GM19395 (cell line): ENCODE results near the gene SNAP23.

Experiments
- ATAC-seq: cut with Tn5 transposase; IDR thresholded peaks from one replicate; pipeline ENCODE4 v1.9.1; 2021; ENCODE audit warnings: mild to moderate bottlenecking, moderate library complexity; ENCODE audit not compliant: unreplicated experiment

The SNAP23 gene

DNA sequence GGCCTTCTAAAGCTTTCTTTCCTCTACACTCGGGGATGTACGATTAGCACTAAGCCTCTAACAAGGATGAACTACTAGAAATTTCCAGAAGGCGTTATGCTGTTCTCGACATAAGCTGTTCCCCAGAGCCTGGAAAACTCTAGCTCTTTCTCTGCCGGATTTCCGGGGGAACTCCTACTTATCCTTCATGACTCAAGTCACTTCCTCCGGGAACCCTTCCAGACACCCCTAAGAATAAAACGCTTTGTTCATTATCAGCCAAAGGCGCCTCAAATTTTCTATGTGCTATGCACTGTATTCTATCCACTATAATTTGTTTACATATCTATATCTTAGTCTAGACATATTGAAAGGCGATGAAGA lies 455 bp upstream of the SNAP23 start:
- peak; percentile 2 for ATAC-seq

DNA sequence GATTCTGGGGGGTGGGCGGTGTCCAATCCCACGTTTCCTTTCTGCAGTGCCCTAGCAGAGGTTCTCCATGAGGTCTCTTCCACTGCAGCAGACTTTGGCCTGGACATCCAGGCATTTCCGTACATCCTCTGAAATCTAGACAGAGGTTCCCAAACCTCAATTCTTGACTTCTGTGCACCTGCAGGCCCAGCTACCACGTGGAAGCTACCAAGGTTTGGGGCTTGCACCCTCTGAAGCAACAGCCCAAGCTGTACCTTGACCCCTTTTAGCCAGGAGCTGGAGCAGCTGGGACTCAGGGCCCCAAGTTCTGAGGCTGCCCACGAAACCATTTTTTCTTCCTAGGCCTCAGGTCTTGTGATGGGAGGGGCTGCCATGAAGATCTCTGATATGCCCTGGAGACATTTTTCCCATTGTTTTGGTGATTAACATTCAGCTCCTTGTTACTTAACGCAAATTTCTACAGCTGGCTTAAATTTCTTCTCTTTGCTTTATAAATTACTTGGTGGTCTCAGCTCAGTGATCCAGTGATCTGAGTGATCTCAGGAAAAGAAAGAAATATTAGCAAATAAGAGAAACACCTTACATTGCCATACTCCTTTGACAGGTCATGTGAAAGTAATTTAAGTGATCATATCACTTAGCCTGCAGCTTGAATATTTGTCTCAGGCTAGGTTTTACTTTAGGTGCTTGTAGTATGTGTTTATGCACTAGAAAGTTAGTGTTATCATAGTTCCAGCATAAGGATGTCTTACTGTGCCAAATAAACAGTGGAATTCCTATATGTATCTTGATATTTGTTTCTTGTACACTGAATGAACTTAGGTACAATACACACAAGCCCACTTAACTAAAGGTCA lies 3.0 kb downstream of the SNAP23 start:
- no peak for ATAC-seq

DNA sequence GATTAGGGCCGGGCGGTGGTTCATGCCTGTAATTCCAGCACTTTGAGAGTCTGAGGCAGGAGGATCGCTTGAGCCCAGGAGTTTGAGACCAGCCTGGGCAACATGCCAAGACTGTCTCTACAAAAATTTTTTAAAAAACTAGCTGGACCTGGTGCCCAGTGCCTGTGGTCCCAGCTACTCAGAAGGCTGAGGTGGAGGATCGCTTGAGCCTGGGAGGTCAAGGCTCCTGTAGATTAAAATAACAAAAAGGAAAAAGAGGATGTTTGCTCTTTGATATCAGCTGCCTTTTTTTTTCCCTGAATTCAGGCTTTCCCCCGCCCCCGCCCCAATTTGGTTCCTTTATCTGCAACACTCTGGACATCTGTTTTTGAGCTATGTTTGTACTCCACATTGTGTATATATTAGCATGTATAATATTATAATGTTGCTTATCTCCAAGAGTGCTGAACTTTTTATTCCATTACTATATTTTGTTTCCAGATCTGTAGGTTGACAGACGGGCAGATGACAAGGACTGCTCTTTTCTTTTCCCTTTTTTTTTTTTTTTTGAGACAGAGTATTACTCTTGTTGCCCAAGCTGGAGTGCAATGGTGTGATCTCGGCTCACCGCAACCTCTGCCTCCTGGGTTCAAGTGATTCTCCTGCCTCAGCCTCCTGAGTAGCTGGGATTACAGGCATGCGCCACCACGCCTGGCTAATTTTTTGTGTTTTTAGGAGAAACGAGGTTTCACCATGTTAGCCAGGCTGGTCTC lies 4.6 kb downstream of the SNAP23 start:
- ATAC-seq: no peak

DNA sequence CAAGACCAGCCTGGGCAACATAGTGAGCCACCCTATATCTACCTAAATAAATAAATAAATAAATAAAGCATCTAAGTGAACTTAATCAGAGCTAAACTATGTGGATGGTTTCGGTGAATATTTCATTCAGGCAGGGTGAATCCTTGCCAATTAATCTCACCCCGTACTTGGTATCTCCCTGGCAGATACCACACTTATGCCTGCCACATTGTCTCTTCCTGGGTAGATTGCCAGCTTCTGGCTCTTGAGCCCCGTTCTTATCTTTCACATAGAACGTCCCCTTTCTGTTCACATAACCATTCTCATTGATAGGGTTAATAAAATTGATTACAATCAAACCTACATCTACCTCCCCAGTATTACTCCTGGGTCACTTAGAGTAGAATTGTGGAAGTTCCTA lies 7.0 kb downstream of the SNAP23 start:
- no peak for ATAC-seq

DNA sequence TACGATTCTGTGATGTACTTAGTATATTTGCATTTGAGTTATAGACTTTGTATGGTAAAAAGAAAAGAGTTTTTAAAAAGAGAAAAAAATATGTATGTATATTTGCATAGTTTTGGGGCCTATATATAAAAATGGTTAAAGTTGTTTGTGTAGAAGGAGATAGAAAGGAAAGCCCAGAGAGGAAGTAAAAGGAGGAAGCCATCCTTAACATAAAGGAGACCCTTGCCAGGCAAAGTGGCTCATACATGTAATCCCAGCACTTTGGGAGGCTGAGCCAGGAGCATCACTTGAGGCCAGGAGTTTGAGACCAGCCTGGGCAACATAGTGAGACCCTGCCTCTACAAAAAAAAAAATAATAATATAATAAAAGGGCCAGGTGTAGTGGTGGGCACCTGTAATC lies 8.4 kb downstream of the SNAP23 start:
- ATAC-seq: no peak

DNA sequence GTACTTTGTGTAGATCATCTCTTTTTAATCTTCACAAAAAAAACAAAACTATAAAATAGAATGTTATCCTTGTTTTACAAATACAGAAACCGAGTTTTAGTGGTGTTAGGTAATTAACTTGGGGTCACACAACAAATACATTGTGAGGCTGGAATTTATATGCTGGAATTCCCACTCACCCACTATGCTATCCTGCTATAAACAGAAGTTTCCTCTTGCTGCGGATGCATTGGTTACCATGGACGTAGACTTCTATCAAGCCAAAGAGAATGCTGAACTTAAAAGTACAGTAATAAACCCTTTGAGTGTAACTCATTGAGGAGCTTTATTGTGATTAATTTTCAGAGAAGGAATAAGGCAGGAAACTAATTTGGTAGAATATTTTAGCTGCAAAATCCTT lies 9.2 kb downstream of the SNAP23 start:
- peak; percentile 11 for ATAC-seq

DNA sequence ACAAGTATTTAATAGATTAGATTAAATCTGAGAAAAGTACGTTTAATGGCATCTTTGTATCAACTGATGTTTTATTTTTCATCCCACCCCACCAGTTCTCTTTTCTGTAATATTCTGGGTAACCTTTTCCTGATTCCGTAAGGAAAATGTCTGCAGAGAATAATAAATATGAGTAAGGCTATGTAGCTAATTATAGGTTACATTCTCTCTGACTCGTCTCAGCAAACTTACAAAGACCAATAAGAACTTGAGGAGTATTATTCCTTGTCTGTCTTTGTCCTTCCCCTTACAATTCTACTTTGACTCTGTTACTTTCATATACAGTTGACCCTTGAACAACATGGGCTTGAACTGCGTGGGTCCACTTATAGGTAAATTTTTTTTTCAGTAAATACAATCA lies 12.1 kb downstream of the SNAP23 start:
- no peak for ATAC-seq

DNA sequence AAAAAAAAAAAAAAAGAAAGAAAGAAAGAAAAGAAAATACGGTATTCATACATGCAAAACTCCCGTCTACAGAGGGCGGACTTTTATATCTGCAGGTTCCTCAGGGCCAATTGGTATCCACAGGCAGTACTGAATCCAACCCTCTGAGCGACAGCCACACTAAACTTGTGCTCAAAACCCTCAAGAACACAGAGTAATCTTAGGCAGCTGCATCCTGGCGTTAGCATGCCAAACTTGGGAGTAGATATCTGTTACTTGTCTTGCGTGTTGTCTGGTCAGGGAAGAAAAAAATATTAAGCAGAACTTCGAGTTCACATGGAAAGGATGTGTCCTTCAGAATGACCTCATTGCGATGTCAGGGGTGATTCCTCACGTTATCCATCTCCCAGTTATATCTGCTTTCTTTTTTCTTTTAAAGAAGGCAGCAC lies 12.8 kb downstream of the SNAP23 start:
- ATAC-seq: no peak

DNA sequence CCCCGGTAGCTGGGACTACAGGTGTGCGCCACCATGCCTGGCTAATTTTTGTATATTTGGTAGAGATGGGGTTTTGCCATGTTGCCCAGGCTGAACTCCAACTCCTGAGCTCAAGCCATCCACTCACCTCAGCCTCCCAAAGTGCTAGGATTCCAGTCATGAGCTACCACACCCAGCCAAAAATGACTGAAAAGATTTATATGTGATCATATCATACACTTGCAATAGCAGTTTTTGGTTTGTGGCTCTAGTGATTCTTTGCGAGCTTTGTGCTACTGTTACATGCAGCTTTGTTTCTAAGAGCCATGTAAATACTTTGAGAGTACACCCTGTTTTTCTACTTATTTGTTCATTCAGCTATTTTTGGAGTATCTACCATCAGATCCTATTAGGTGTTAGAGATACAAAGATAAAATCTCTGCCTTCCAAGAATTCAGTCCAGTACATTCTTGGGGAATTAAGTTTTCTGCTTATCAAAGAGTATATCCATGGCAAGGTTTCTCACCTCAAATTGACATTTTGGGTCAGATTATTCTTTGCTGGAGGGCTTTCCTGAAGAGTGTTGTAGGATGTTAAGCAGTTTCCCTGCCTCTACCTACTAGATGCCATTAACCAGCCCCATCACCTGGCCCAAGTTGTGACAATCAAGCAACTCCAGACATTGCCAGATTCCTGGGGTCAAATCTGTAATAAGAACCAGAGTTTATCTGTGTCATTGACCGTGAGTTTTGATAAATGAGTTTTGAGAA lies 15.0 kb downstream of the SNAP23 start:
- no peak for ATAC-seq

DNA sequence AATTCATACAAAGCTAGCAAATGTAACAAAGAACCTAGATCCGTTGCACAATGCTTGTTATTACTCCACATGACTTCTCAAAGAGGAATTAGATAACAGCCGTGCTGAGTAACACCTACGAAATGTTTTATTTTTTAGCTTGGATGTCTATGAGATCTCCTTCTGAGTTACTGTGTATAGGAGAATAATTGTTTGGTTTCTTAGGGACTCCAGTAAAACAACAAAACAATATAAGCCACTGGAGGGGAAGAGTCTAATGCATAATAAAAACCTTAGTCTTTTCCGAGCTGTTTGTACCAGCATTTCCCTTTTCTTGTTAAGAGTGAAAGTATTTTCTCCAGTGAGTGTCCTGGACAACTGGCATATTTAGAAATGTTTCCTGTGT lies 15.6 kb downstream of the SNAP23 start:
- ATAC-seq: no peak

DNA sequence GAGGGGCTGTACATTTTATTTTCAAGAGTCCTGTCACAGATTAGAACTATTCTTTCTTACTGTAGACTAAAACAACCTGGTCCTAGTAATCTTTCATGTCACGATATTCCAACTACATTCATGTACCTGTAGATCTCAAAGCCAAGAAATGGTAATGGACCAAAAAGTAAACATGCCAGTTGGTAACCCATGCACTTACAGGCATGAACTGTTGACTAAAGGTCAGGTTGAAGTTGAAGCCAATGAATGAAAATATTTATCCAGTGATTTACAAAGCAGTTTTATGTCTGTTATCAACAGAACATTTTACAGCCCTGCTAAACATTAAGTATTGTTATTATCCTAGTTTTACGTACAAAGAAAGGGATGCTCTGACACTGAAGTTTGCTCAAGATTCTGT lies 27.9 kb downstream of the SNAP23 start:
- no peak for ATAC-seq

DNA sequence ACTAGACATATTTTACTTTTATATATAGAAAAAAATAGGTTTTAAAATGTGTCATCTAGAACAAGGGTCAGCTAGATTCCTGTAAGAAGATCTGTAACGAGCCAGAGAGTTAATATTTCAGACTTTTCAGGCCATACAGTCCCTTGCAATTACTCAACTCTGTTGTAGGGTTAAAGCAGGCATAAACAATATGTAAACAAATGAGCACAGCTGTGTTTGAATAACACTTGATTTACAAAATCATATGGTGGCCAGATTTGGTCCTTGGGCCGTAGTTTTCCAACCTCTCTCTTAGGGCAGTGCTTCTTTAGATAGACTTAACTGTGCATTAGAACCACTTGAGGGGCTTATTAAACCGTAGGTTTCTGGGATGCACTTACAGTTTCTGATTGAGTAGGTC lies 33.5 kb downstream of the SNAP23 start:
- ATAC-seq: no peak

DNA sequence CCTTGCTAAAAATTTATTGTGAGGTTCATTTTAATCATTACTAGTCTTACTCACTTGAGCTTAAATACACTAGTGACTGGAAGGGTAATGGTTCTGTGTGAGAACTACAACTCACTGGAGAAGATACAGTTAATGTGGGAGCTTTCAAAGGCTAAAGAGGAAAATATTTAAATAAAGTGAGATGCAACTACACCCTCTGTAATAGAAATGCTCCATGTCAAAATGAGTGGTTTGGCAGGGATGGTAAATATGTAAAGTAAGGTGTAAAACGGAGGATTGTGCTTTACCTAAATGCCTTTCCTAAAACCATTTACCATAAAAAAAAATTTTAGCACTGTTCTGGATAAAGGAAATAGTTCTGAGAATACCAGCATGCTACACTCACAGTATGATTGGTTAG lies 37.8 kb downstream of the SNAP23 start:
- no peak for ATAC-seq

DNA sequence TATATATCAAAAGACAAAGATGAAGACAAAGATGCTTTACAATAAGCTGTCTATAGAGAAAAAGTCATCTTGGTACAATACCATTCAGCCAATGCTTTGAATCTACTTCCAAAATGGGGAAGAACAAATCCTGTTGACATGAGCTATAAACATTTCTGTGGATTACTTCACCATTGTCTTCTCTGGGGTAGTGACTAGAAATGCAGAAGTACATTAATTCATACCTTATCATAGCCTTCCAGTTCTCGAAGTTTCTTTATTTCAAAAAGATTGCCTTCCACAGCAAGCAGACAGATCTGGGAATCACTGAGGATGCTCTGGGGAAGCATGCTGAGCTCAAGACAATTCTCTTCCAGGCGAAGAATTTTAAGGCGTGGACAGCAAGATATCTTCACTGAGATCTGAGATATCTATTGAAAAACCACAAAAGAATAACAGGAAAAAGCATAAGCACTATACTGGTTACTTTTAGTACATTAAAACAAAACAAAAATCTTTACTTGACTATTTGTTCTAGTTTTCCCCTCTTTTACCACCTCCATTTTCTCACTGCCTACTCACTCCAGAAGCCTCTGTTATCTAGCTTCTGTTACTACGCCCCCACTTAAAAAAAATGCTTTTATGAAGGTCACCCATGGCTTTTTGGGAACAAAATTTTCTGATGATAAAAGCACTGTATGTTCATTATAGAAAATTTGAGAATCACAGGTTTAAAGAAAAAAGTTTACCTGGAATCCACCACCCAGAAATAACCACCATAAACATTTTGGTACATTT lies 49.6 kb downstream of the SNAP23 start:
- ATAC-seq: no peak

DNA sequence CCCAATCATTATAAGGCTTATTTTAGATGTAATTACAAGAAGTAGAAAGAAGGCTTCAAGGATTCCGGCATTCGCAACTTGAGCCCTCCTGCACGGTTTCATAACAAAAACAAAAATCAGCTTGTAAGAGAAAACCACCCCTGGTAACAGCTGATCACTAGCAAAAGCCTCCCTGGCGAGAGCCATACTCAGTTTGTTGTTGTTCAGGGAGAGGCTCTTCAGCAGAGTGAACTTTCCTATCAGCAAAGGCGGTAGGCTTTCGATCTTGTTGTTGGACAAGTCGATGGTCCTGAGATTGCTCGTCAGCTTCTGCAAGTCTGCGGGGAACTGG lies 52.4 kb downstream of the SNAP23 start:
- peak; percentile 16 for ATAC-seq

DNA sequence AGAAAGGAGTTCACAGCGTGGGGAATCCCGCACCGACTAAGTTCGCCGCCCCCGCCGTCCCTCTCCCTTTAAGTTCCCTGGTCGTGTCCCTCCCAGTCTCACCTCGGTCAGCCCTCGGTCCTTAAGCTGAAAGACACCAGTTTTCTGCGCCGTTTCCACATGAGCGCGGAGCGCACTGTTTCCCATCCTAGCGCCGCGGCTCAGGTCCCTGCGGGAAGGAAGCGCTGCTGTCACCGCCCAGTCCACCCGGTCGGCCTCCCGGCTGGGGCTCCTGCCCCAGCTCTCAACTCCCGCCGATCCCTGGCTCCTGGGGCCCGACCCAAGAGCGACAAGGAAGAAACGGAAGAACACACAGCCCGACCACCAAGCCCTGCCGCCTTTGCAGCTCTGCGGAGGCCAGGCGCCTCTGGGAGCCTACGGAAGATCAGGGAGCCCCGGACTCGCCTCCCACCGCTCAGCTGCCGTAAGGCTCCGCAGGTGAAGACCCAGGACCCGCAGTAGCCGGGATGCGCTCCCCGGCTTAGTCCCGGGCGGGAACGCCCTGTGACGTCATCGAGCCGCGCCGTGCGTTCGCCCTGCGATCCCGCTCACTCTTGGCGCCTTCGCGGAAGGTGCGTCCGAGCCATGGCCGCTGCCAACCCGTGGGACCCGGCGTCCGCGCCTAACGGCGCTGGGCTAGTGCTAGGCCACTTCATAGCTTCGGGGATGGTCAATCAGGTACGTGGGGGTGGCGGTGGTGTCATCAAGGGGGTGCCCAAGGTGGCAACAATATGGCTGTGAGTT lies 53.0 kb downstream of the SNAP23 start, which contains the start of the genes HAUS2 and LRRC57:
TSS of gene HAUS2 (plus strand) at position 590 of the 783 bp plus-strand sequence. CDS start at position 625, 35 bp downstream.
TSS of gene LRRC57 (minus strand) at position 545 of the 783 bp plus-strand sequence. CDS start at position 186, 359 bp downstream.
- ATAC-seq: peak; percentile 84

DNA sequence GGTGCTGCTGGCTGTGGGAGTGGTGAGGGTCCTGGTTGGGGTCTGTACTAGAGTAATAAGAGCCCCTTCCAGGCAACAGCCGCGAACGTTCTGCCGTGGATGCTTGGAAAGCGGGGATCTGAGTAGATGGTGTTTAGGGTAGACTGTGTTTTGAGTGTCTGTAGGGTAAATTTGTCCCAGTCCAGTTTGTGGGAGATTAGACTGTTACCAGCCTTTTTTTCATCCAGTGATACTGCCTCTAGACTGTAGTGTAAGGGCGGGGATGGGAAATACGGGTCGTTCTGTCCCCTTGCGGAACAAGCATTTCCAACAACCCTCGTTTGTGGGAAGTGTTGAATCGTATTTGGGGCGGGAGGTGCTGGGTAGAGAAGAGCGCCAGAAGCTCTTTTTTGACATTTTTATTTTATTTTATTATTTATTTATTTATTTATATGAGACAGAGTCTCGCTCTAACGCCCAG lies 53.6 kb downstream of the SNAP23 start:
- ATAC-seq: peak; percentile 47

DNA sequence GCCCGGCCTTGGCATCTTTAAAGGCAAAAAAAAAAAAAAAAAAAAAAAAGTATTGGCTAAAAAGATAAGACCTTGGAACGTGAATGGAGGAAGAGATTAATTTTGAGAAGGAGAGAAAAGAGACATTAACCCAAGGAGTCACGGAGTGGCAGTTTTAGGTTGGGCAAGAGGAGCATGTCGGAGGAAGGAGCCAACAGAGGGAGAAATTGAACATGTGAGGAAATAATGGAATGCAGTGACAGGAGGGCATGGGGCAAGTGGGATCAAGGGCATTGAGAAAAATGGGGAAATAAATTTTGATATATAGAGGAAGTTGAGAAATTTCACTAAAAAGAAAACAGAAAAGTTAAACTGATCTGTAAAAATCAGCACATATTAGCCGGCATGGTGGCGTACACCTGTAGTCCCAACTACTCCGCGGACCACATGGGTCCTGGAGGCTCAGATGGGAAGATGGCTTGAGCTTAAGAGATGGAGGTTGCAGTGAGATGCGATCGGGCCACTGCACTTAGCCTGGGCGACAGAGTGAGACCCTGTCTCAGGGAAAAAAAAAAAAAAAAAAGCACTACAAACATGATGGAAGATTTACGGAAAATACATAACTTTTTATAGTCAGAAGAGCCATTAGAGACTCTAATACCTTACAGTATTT lies 54.4 kb downstream of the SNAP23 start:
- no peak for ATAC-seq

DNA sequence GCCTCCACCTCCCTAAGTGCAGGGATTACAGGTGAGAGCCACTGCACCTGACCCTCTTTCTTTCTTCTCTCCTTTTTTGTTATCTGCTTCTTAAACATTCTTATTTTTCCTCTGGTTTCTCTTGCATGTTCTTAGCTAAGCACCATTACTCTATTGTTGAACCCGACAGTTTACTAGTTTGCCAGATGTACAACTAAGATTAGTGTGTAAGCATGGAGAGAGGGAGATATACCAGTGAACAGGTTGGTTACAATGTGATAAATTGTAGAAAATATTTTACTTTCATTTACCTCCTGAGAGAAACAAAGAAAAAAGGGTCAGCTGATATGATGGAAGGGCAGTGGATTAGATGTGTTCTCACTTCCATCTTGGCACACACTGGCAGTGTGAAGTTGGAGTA lies 58.1 kb downstream of the SNAP23 start:
- no peak for ATAC-seq
